OCI-LY1 (cell line): ENCODE results near the gene SLC39A2.

Experiments used
- CTCF ChIP-seq: fragments of 200-600 bp; sonication (generic), shearing (Covaris generic); IDR thresholded peaks from 2 replicates; pipeline ENCODE4 v1.5.1; 2017; ENCODE audit warnings: mild to moderate bottlenecking, antibody characterized with exemption, low read length, moderate library complexity, mixed read lengths
- EZH2 ChIP-seq: fragments of 200-600 bp; sonication (generic), shearing (Covaris generic); IDR thresholded peaks from 2 replicates; pipeline ENCODE4 v1.8.0; 2017; ENCODE audit warnings: borderline replicate concordance, mixed run types, mild to moderate bottlenecking, antibody characterized with exemption, low read length, moderate library complexity, mixed read lengths

- TF ChIP-seq EZH2 (no peak), CTCF (no peak)
Observed at GRCh38 chr14:21049271-21049673, 50.2 kb downstream of the SLC39A2 start.
